22Rv1 (cell line): ENCODE results near the gene CNTNAP2.

Experiments
- H3K27ac ChIP-seq: fragments of 450-650 bp; 2 replicates; pipeline ENCODE4 v1.5.1; 2017
- CTCF ChIP-seq: fragments of 450-650 bp; IDR thresholded peaks from 2 replicates; pipeline ENCODE4 v1.5.1; 2017; ENCODE audit warnings: mild to moderate bottlenecking
- ZFX ChIP-seq: fragments of 450-650 bp; IDR thresholded peaks from 2 replicates; pipeline ENCODE4 v1.6.1; 2017; ENCODE audit warnings: antibody characterized with exemption, borderline replicate concordance

The CNTNAP2 gene

DNA sequence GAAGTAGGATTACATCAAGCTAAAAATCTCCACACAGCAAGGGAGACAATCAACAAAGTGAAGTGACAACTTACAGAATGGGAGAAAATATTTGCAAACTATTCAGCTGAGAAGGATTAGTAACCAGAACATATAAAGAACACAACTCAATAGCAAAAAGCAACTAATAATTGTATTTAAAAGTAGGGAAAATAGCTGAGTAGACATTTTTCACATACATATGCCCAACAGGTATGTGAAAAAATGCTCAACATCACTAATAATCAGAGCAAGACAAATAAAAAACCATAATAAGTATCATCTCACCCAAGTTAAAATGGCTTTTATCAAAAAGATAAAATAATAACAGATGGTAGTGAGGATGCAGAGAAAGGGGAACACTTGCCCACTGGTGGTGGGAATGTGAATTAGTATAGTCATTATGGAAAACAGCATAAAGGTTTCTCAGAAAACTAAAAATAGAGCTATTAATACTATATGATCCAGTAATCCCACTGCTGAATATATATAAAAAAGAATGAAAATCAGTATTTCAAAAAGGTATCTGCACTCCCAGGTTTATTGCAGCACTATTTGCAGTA, 1689.5 kb downstream of the CNTNAP2 start:
- TF ChIP-seq ZFX = no peak
- no peak; the same call in 1 of the 2 replicates for TF ChIP-seq CTCF
- H3K27ac ChIP-seq = no peak overlapping the region

GRCh38 chr7:147809786-147810185, 1693.2 kb downstream of the CNTNAP2 start:
- no peak for TF ChIP-seq CTCF
- TF ChIP-seq ZFX = no peak
- no peak overlapping the region for H3K27ac ChIP-seq

- TF ChIP-seq ZFX = no peak
- no peak for TF ChIP-seq CTCF
- no peak overlapping the region for H3K27ac ChIP-seq
These were observed 1693.7 kb downstream of the CNTNAP2 start for GRCh38 chr7:147810269-147810668.

DNA sequence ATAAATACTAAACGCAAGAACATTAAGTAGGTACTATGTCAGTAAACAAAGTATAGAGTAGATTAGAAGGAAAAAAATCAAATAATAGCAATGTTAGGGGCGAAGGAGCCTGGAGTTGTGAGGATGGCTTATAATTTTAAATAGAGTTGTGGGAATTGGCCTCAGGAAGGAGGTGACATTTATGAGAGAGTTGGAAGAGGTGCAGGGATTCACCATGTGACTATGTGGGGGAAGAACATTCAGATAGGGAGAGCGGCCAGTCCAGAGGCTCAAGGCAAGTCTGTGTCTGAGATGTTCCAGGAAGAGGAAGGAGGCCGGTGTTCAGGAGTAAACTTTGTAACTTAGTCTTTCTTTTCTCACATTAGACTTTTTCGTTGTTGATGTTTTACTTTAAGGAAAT, 1695.3 kb downstream of the CNTNAP2 start:
- TF ChIP-seq CTCF = no peak
- TF ChIP-seq ZFX = no peak
- H3K27ac ChIP-seq = no peak overlapping the region

GRCh38 chr7:147813316-147813715, 1696.7 kb downstream of the CNTNAP2 start:
- TF ChIP-seq ZFX (no peak), CTCF (no peak)
- no peak overlapping the region for H3K27ac ChIP-seq

DNA sequence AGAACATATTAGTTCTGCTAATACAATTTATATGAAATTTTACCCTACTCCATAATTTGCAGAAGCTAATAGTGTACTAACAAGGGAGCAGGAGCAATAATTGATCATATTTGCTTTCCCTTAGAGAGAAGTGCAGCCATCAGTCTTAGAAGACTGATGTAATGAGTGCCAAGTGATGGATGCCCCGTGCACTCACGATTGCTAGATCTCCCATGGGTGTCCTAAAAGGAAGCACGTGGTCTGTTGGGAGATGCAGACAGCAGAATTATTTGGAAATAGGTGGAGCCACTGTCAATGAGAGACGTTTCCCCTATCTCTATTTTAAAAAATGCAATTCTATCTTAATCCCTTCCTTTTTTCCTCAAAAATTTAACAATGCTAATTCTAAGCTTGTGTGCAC, 1701.7 kb downstream of the CNTNAP2 start:
- no peak overlapping the region for H3K27ac ChIP-seq
- no peak for TF ChIP-seq ZFX
- no peak for TF ChIP-seq CTCF

DNA sequence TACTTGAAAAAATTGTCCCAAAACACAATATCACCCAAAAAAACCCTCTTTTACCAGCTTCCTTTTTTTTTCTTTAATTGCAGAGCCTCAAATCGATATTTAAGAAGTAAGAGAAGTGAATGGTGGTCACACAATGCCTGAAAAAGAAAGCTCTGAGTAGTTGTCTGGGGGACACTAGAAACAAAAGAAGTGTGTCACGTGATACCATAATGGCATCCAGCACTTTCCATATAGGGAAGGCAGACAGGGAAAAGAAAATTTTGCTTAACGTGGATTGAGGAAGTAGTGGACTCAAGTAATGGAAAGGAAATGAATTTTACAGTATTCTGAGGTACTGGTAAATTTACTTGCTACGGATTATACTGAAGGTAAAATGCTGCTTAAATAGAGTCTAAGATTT, 1708.1 kb downstream of the CNTNAP2 start:
- no peak overlapping the region for H3K27ac ChIP-seq
- TF ChIP-seq CTCF = no peak
- TF ChIP-seq ZFX = no peak
